IPS DF 6.9 (cell line): ENCODE results near the gene SLC22A31.

Experiments
- DNase-seq: peaks from one replicate; pipeline ENCODE4 v3.0.0-alpha.2; 2013; ENCODE audit warnings: low read depth, low spot score
- H3K27ac ChIP-seq: one replicate; pipeline ENCODE4 v1.5.1; 2013; ENCODE audit warnings: low read length, control low read depth
- H3K27me3 ChIP-seq: 2 replicates; pipeline ENCODE4 v1.6.1; 2013; ENCODE audit warnings: mild to moderate bottlenecking, low read length; ENCODE audit not compliant: control insufficient read depth, insufficient read depth
- H3K36me3 ChIP-seq: 2 replicates; pipeline ENCODE4 v1.6.1; 2013; ENCODE audit warnings: low read length; ENCODE audit not compliant: control insufficient read depth, insufficient read depth
- H3K4me1 ChIP-seq: 2 replicates; pipeline ENCODE4 v1.6.1; 2013; ENCODE audit warnings: low read length; ENCODE audit not compliant: control insufficient read depth, insufficient read depth
- H3K4me3 ChIP-seq: 2 replicates; pipeline ENCODE4 v1.5.1; 2013; ENCODE audit warnings: mild to moderate bottlenecking, low read length
- H3K9me3 ChIP-seq: 2 replicates; pipeline ENCODE4 v1.6.1; 2013; ENCODE audit warnings: low read length, inconsistent platforms; ENCODE audit not compliant: control insufficient read depth, insufficient read depth
- WGBS: extraction: QIAGEN DNeasy Blood & Tissue Kit; methylation state at CpG from one replicate; pipeline ENCODE4 v1.1.7; 2013; ENCODE audit warnings: mixed read lengths, missing lambda C conversion rate; ENCODE audit not compliant: insufficient read length, insufficient coverage; 5-methylcytosine and 5-hydroxymethylcytosine counted together

The SLC22A31 gene

DNA sequence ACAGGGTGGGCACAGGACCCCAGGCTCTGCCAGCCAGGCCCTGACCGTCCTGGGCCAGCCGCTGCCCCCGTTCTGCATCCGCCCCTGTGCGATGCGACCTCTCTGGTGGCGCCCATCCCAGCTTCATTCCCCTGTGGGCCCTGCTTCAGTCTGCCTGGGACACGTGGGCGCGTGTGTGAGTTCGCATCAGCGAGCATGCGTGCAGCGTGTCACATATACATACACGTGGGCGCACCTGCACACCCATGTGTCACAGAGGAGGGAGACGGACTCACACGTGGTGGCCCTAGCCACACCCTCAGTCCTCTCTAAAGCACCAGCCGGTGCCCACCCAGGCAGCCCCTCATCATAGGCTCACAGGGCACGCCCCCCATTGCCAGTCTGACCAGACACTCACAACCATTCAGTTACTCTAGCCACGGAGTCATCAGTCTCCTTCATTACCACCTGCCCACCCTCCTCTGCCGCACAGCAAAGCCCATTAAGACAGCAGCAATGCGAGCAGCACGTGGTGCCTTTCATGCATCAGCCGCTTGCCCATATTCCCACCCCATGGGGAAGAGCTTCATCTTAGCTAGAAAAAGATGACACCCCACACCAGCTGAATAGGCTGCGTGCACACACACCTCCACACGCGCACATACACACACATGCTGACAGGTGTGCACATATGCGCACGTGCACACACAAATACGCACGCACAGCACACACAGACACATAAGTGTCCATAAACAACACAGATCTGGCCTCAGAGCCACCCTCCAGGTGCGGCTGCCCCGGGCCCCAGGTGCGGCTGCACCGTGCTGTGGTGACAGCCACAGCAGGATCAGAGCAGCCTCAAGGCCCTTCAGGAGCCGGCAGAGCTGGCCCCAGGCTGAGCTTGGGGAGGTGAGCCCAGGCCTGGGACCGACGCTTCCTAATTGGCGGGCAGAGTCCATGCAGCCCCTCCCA is 38.3 kb downstream of the SLC22A31 start:
- no peak overlapping the region; the same call in 1 of the 2 replicates for H3K4me3 ChIP-seq
- DNase-seq: no peak
- H3K36me3 ChIP-seq: no peaks in the 10 kb centered on the region; the same call in 1 of the 2 replicates
- H3K9me3 ChIP-seq: no peaks in the 10 kb centered on the region
- no peak overlapping the region for H3K27ac ChIP-seq
- H3K4me1 ChIP-seq: peaks cover 4% of the 10 kb centered on the region; the same call in 1 of the 2 replicates
- no peaks in the 10 kb centered on the region for H3K27me3 ChIP-seq
- no CpG with 5 or more reads among the region's 40 CpGs for WGBS

DNA sequence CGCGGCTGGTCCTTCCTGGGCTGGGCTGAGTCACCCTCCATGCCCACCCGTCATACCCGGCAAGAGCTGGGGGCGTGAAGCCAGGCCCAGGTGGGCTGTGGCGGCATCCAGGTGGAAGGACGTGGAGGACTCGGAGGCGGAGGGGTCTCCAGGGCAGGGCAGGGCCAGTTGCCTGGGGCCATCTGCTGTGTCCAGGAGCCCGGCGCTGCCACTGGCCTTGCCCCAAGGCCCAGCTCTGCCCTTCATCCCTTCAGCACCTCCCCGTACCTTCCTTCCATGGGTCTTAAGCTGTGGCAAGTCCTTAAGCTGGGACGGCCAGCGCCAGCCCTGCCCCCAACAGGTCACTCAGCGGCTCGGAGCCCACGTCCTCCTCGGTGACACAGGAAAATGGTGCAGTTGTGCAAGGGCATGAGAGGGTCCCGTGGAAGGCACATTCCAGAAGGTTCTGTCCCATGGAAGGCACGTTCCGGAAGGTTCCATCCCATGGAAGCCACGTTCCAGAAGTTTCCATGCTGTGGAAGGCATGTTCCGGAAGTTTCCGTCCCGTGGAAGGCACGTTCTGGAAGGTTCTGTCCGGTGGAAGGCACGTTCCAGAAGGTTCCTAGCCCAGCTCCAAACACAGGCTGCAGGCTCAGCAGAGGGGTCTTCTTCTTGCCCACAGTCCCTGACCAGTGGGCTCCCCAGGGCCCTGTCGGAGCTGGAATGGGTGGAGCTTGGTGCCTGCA is 39.2 kb downstream of the SLC22A31 start:
- Histone ChIP-seq H3K9me3 (no peaks in the 10 kb centered on the region), H3K4me3 (no peak overlapping the region), H3K27ac (no peak overlapping the region), H3K27me3 (no peaks in the 10 kb centered on the region), H3K36me3 (no peaks in the 10 kb centered on the region; the same call in 1 of the 2 replicates), H3K4me1 (no peaks in the 10 kb centered on the region)
- DNase-seq: no peak
- WGBS: no CpG with 5 or more reads among the region's 29 CpGs

DNA sequence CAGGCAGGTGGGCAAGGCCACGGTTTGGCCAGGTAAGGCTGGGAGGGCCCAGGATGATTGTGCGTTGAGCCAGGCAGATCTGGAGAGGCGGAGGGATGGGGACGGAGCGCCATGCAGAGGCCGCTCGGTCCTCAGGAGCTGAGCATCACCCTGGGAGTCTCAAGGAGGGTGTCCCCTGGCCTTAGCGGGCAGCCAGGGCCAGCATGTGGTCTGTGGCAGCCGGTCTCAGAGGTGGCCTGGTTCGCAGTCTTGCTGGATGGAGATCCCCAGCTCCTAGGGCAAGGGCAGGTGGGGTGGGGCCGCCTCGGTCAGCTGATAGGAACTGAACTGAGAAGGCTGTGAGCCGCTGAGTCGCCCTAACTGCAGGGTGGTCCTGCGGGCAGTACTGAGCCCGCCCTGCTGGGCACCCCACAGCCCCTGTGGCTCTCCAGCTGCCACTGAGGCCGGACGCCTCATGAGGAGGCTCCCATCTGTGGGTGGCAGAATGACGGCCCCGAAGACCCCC is 40.4 kb downstream of the SLC22A31 start:
- H3K4me1 ChIP-seq: no peaks in the 10 kb centered on the region
- no peaks in the 10 kb centered on the region for H3K27me3 ChIP-seq
- H3K4me3 ChIP-seq: no peak overlapping the region
- WGBS: no CpG with 5 or more reads among the region's 20 CpGs
- H3K36me3 ChIP-seq: no peaks in the 10 kb centered on the region; the same call in 1 of the 2 replicates
- no peak for DNase-seq
- H3K27ac ChIP-seq: no peak overlapping the region
- H3K9me3 ChIP-seq: no peaks in the 10 kb centered on the region

DNA sequence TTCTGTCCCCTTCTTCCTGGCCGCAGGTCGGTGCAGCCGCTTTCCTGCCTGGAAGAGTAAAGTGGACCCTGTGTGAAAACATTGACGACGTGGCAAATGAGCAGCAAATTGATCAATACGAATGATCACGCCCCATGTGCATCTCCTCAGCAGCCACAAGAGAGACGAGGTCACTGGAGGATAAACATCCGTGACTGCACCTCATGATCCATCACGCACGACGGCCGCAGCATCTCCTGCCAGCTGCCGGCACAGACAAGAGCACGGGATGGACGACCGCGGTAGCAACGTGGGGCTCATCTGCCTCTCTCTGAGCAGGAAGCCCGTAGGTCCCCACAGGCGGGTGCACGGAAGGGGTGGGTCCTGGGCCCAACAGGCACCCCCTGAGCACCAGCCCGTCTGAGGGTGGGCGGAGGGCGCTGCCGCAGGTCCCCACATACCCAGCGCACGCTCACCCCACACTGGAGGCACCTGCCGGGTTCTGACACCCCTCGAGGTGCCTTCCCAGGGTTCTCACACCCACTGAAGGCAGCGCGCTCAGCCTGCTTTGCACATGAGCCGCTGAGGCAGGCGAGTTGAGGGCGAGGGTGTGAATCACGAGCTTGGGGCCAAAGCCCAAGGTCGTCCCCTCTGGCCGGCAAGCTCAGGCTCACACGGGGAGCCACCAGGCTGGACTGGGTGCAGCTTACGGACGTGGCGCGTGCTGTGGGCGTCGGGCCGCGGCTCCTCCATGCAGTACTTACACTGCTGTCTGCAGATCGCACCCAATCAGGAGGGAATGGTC is 41.1 kb downstream of the SLC22A31 start:
- H3K9me3 ChIP-seq: no peaks in the 10 kb centered on the region

DNA sequence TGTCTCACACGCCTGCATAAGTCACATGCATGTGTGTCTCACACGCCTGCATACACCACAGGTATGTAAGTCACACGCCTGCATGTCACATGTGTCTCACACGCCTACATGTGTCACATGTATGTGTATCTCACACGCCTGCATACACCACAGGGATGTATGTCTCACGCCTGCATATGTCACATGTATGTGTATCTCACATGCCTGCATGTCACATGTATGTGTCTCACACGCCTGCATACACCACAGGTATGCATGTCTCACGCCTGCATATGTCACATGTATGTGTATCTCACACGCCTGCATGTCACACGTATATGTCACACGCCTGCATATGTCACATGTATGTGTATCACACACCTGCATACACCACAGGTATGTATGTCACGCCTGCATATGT is 42.6 kb downstream of the SLC22A31 start:
- H3K27ac ChIP-seq: no peak overlapping the region
- no peak for DNase-seq
- H3K36me3 ChIP-seq: no peaks in the 10 kb centered on the region; the same call in 1 of the 2 replicates
- H3K4me1 ChIP-seq: no peaks in the 10 kb centered on the region
- no CpG with 5 or more reads among the region's 12 CpGs for WGBS
- no peaks in the 10 kb centered on the region for H3K9me3 ChIP-seq
- H3K4me3 ChIP-seq: no peak overlapping the region
- no peaks in the 10 kb centered on the region for H3K27me3 ChIP-seq

More for the DNA sequence above, 41.1 kb downstream of the SLC22A31 start:
- Histone ChIP-seq H3K4me1 (no peaks in the 10 kb centered on the region), H3K36me3 (no peaks in the 10 kb centered on the region; the same call in 1 of the 2 replicates), H3K27ac (no peak overlapping the region), H3K4me3 (no peak overlapping the region), H3K27me3 (no peaks in the 10 kb centered on the region)
- WGBS: no CpG with 5 or more reads among the region's 48 CpGs
- DNase-seq: no peak

DNA sequence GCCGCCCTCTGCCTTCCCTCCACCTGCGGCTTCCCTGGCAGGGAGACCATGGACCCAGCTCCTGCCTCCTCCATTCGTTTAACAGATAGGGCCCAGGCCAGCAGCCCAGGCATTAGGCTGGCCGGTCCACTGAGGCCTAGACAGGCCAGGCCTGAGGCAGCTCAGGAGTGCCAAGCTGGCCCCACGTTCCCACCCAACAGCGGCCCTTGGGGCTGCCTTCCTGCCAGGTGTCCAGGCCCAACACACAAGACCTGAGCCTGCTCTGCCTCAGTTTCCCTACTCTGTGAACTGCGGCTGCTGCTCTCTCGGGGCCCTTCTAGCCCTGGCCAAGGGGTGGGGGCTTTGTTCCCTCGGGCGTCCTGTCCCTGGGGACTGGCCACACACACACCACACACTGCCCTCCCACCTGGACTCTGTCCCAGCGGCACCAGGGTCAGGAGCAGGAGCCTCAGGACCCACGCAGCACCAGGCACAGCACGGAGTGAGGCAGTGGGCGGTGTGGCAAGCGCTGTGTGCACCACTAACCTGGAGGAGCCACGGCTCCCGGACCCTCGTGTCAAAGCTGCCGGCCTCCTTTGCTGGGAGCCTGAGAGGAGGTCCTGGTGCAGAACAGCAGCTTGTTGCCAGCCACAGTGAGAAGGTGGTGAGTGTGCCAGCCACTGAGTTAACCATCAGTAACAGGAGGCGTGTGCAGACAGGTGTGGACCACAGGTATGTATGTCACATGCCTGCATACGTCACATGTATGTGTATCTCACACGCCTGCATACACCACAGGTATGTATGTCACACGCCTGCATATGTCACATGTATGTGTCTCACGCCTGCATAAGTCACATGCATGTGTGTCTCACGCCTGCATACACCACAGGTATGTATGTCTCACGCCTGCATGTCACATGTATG is 43.3 kb downstream of the SLC22A31 start:
- Histone ChIP-seq H3K36me3 (no peaks in the 10 kb centered on the region; the same call in 1 of the 2 replicates), H3K27ac (no peak overlapping the region), H3K27me3 (no peaks in the 10 kb centered on the region), H3K9me3 (no peaks in the 10 kb centered on the region), H3K4me3 (no peak overlapping the region), H3K4me1 (no peaks in the 10 kb centered on the region)
- WGBS: no CpG with 5 or more reads among the region's 26 CpGs
- no peak for DNase-seq

DNA sequence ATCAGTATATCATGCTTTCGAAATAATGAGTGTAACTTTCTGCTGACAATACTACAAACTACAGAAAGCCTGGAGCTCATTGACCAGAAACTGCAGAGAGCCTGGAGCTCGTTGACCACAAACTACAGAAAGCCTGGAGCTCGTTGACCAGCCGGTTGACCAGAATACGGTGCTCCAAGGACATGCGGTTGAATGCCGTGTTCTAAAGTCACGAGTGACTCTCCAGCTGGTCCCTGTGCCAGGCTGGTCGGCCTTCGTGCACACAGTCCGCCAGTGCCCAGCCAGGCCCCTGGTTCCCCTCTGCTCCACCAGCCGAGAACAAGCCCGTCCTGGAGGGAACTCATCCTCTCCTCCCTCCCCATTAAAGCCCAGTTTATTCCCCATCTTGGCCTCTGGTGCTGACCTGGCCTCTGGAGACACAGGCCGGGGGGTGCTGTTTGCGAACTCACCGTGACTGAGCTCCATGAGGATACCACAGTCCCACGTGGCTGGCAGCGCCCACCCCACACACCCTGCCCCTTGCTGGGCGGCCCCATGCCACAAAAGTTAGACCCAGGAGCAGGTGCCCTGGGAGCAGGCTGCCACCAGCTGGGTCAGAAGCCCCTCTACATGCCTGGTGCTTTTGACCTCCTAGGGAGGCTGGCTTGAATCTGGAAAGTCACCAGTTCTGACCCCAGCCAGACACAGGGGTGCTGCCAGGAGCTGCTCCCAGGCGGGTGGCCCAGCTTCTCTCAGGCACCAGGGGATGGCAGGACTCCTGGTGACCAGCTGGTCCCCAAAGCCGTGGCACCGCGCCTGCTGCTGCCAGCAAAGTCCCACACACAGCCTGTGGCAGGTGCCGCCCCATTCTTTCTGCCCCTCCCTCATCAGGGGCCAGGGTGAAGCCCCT is 44.2 kb downstream of the SLC22A31 start:
- Histone ChIP-seq H3K27me3 (no peaks in the 10 kb centered on the region), H3K27ac (no peak overlapping the region), H3K4me3 (no peak overlapping the region), H3K4me1 (no peaks in the 10 kb centered on the region), H3K9me3 (no peaks in the 10 kb centered on the region), H3K36me3 (no peaks in the 10 kb centered on the region; the same call in 1 of the 2 replicates)
- no peak for DNase-seq
- no CpG with 5 or more reads among the region's 24 CpGs for WGBS

DNA sequence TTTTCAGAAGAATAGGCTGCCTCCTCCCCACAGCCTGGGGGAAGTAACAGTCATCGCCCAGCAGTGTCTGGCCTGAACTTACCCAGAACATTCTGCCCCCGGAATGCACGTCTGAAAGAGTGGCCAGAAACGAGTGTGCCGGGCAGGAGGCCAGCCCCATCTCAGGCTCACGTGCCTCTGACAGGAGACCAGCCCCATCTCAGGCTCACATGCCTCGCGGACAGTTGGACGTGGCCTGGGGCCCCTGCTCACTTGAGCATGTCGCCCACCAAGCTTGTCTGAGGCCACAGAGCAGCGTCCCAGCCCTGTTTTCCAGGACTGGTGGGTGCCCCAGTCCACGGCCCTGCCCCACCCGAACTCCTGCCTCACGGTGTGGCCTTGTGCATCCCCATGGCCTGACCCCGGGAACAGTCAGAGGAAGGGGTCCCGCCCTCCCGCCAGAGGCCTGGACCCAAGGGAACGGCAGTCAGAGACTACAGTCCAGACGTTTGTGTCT is 45.1 kb downstream of the SLC22A31 start:
- Histone ChIP-seq H3K4me3 (no peak overlapping the region), H3K9me3 (no peaks in the 10 kb centered on the region), H3K27me3 (no peaks in the 10 kb centered on the region), H3K4me1 (no peaks in the 10 kb centered on the region), H3K36me3 (no peaks in the 10 kb centered on the region), H3K27ac (no peak overlapping the region)
- WGBS: no CpG with 5 or more reads among the region's 19 CpGs
- no peak for DNase-seq
